ENCODE measurements around the gene BSCL2. TPM values are rescaled to one million over a fixed set of nuclear protein-coding genes. Genes with fewer than 3 reads are reported as not detected.

Gene BSCL2
- total RNA-seq, 2 donors from 2014 or later = 18.7 to 38.3 TPM

DNA sequence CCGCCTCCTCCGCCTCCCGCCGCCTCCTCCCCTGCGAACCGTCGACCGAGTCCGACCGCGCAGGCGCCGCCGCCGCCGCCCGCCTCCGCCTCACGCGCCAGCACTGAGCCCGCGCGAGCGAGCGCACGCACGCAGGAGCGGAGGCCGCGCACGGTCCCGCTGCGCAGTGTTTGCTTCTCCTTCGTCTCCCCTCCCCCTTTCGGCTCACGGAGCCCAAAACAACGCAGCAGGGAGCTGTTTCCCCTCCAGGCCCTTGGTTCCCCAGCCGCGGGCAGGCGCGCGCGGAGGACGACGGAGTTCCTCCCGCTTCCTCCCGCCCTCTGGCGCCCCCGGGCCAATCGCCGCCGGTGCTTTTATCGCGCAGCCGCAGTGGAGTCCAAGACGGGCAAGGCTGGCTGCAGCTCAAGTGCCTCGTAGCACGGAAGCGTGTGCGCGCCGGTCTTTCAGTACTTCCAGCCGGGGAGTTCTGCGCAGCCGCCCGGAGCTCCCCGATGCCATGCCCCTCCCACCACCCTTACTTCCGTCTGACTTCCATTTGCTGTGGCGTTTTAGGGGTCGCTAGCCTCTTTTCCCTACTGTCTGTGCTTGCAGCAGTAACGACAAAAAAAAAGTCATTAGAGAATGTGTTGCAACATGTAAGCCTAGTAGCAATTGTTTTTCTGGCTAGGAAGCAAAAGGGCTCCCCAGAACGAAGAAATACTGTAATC lies 20.1 kb upstream of the BSCL2 start, which contains the start of gene HNRNPUL2:
HNRNPUL2 (minus strand) TSS at position 293 of the 707 bp plus-strand sequence. CDS start 301 bp downstream, outside the sequence.
- DNase-seq (ENCODE audit: low spot score) (peak; percentile 99), ATAC-seq (peak; percentile 89 to 92)
- Mint-ChIP-seq H3K9me3 (no peaks in the 10 kb centered on the region), H3K27me3 (no peaks in the 10 kb centered on the region), H3K4me1 (ENCODE audit: low read depth in 2 of 2) (peaks cover 41 to 44% of the 10 kb centered on the region in 2 donors), H3K36me3 (peaks cover 28% of the 10 kb centered on the region), H3K27ac (peak within 1 kb of the TSS; percentile 90 to 92), H3K4me3 (peak within 1 kb of the TSS; percentile 92)

DNA sequence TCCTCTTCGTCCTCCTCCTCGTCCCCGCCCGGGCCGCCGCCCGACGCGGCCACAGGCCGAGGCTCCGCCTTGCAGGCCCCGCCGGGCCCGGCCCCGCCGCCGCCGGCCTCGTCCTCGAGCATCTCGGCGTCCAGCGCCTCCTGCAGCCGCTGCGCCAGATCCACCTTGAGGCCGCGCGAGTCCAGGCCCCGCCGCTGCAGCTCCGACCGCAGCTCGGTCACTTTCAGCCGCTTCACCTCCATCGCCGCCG lies 19.6 kb upstream of the BSCL2 start:
- Mint-ChIP-seq H3K27ac (peak overlapping the region; percentile 90 to 92), H3K36me3 (peaks cover 33% of the 10 kb centered on the region)
- peak in 1 of 2 donors; percentile 23 for ATAC-seq

DNA sequence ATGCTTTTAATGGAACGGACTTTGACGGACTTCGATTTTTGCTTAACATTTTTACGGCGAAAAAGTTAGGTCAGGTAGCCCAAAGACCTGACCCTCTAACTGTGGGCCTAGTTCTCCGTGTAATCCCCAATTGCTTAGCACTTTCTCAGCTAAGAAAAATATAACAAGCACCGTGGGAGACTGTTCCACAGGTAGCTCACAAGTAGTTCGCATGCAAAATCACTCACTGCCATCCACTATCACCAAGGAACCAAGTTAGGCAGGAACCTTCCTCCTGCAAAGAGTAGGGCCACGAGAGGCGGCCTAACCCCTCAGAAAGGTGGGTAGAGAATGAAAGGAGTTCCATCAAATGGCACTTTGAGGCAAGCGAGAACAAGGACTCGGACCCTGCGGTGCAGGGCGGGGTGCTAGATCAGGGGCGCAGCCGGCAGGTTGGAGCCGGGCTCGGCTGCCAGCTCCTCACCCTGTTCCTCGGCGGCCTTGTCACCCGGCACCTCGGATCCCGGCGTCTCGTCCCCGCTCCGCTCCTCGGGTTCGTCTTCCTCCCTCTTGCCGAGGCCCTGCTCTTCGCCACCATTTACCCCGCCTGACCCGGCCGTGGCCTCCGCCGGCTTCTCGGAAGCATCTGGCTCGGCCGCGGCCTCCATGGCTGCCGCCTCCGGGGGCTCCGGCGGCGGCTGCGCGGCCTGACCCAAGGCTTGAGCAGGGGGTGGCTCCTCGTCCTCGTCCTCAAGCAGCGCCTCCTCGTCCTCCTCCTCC lies 19.1 kb upstream of the BSCL2 start:
- peak overlapping the region; percentile 92 for H3K4me3 Mint-ChIP-seq
- H3K36me3 Mint-ChIP-seq = peaks cover 38% of the 10 kb centered on the region
- peaks cover 43 to 51% of the 10 kb centered on the region in 2 donors for H3K4me1 Mint-ChIP-seq (ENCODE audit: low read depth in 2 of 2)
- ATAC-seq (no peak), DNase-seq (ENCODE audit: low spot score) (peak; percentile 62)
- peak overlapping the region; percentile 90 to 92 for H3K27ac Mint-ChIP-seq
- H3K9me3 Mint-ChIP-seq = no peaks in the 10 kb centered on the region
- H3K27me3 Mint-ChIP-seq = no peaks in the 10 kb centered on the region

More for the DNA sequence above, 19.6 kb upstream of the BSCL2 start:
- Mint-ChIP-seq H3K4me1 (ENCODE audit: low read depth in 2 of 2) (peaks cover 41 to 49% of the 10 kb centered on the region in 2 donors), H3K27me3 (no peaks in the 10 kb centered on the region), H3K4me3 (peak overlapping the region; percentile 92), H3K9me3 (no peaks in the 10 kb centered on the region)
- no peak for DNase-seq (ENCODE audit: low spot score)

DNA sequence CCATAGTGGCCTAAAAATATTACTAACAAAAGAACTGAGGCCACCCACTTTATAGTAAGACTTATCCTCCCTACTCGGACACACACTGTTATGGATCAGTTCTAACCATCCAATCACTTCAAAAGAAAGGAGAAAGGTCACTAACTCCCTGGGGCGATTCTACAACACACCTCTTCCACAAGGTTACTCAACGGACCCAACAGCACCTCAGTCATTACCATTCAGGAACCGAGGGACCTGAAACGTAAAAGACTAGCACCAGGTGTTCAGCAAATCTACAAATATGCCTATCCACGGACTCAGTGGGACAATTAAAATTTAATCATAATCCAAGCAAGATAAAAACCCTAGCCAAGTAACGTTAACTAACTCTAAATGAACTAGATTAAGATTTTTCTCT lies 18.4 kb upstream of the BSCL2 start:
- peaks cover 44% of the 10 kb centered on the region for H3K36me3 Mint-ChIP-seq
- H3K4me3 Mint-ChIP-seq = peak overlapping the region; percentile 92
- H3K9me3 Mint-ChIP-seq = no peaks in the 10 kb centered on the region
- H3K27ac Mint-ChIP-seq = peak overlapping the region; percentile 90 to 92
- H3K4me1 Mint-ChIP-seq (ENCODE audit: low read depth in 2 of 2) = peaks cover 46 to 51% of the 10 kb centered on the region in 2 donors
- ATAC-seq (no peak), DNase-seq (ENCODE audit: low spot score) (no peak)
- H3K27me3 Mint-ChIP-seq = no peaks in the 10 kb centered on the region

DNA sequence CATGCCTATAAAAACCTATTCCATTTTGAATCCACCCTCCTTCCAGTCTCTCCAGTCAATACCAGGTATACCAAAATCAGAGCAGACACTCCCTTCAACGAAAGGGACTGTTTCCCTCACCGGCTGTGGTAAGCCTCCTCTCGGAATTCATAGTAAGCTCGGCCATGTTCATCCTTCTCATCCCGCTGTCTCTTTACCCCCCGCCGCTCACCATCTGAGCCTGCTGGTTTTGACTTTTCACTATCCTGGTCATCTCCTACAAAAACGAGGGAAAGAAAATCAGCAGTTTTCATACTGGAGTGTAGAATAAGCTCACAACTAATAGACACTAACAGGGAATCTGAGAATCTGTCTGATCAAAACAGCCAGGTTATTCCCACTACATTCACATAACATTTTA lies 16.9 kb upstream of the BSCL2 start:
- no peaks in the 10 kb centered on the region for H3K27me3 Mint-ChIP-seq
- H3K27ac Mint-ChIP-seq = peak overlapping the region; percentile 90 to 92
- DNase-seq (ENCODE audit: low spot score) = no peak
- H3K9me3 Mint-ChIP-seq = no peaks in the 10 kb centered on the region
- peaks cover 50 to 55% of the 10 kb centered on the region in 2 donors for H3K4me1 Mint-ChIP-seq (ENCODE audit: low read depth in 2 of 2)
- H3K36me3 Mint-ChIP-seq = peaks cover 54% of the 10 kb centered on the region
- no peak for ATAC-seq
- H3K4me3 Mint-ChIP-seq = peak overlapping the region; percentile 92

DNA sequence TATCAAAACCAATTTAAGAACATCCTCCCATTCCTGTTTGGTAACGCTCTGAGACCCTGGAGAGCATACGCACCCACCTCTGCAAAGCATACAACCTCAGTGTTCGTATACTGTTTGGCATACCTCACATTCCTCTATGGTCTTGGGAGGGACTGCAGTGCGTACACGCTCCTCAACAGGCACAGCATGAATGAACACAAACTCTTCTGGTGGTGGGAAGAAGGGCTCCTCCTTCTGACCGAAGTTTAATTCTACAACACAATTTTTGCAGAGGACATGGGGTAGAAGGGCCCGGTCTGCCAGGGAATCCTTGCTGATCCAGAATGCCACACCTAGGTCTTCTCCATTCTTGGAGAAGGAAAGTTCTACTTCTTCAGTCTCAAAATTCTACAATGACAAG lies 14.8 kb upstream of the BSCL2 start:
- peaks cover 61% of the 10 kb centered on the region for H3K36me3 Mint-ChIP-seq
- no peak overlapping the region for H3K4me3 Mint-ChIP-seq
- DNase-seq (ENCODE audit: low spot score) (no peak), ATAC-seq (no peak)
- H3K9me3 Mint-ChIP-seq = no peaks in the 10 kb centered on the region
- H3K27ac Mint-ChIP-seq = peak overlapping the region in 1 of 2 donors; percentile 92
- peaks cover 48% of the 10 kb centered on the region in 2 donors for H3K4me1 Mint-ChIP-seq (ENCODE audit: low read depth in 2 of 2)
- H3K27me3 Mint-ChIP-seq = no peaks in the 10 kb centered on the region

DNA sequence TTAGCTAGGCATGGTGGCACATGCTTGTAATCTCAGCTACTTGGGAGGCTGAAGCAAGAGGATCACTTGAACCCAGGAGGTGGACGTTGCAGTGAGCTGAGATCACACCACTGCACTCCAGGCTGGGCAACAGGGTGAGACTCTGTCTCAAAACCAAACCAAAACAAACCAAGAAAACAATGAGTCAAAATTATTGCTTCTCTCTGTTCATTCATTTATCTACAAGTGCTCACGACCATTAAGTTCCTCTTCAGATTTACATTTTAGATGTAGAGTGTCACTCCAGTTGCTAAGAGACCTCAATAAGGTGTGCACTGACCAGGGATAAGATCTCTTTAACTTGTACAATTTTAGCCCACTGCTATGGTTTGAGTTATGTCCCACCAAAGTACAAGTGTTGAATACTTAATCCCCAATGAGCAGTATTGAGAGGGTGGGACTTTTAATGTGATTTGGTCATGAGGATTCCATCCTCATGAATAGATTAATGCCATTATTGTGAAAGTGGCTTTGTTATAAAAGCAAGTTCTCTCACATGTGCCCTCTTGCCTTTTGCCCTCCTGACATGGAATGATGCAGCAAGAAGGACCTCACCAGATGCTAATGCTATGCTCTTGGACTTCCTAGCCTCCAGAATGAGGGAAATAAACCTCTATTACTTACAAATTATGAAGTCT lies 12.2 kb upstream of the BSCL2 start:
- Mint-ChIP-seq H3K36me3 (peaks cover 63% of the 10 kb centered on the region), H3K4me3 (no peak overlapping the region), H3K27me3 (no peaks in the 10 kb centered on the region), H3K4me1 (ENCODE audit: low read depth in 2 of 2) (peaks cover 32 to 45% of the 10 kb centered on the region in 2 donors), H3K27ac (peak overlapping the region; percentile 21 to 38), H3K9me3 (no peaks in the 10 kb centered on the region)
- DNase-seq (ENCODE audit: low spot score) (no peak), ATAC-seq (peak in 1 of 2 donors; percentile 13)

DNA sequence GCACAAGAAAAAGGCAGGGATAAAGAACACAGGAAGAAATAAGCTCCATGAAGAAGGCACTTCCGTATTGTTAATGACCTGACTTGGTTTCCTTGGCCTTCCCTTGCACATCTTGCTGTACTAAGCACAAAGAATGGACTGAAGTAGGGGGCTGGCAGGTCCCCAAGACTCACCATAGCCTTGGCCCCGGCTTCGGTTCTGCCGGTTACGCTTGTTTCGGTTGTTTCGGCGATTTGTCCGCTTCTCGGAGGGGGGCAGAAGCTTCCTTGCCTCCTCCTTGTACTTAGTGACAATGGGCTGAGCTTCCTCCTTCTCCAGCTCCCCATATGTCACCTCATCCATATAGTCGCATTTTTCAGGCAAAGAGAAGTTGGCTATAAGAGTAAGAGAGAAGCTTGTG lies 9.6 kb upstream of the BSCL2 start:
- H3K4me1 Mint-ChIP-seq (ENCODE audit: low read depth in 2 of 2) = peaks cover 32 to 46% of the 10 kb centered on the region in 2 donors
- ATAC-seq = no peak
- H3K4me3 Mint-ChIP-seq = no peak overlapping the region
- no peaks in the 10 kb centered on the region for H3K9me3 Mint-ChIP-seq
- no peaks in the 10 kb centered on the region for H3K27me3 Mint-ChIP-seq
- no peak for DNase-seq (ENCODE audit: low spot score)
- peak overlapping the region; percentile 6 to 44 for H3K27ac Mint-ChIP-seq
- H3K36me3 Mint-ChIP-seq = peaks cover 57% of the 10 kb centered on the region

DNA sequence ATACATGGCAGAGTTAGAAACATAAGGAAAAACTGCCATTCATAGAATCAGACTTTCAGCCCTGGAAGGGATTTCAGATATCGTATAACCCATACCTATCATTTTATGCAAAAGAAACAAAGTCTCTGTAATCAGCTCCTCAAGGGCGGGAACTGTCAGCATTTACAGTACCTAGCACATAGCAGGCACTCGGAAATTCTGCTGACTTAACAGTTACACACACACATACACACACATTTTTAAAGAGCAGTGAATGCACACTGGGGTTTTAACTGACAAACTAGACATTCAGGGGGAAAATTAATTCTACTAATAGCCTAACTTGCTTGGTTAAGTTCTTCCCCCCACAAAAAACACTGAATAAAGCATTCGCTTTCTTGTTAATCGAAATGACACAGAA lies 9.0 kb upstream of the BSCL2 start:
- Mint-ChIP-seq H3K9me3 (no peaks in the 10 kb centered on the region), H3K4me1 (ENCODE audit: low read depth in 2 of 2) (peaks cover 30 to 43% of the 10 kb centered on the region in 2 donors), H3K27ac (peak overlapping the region; percentile 23 to 92), H3K4me3 (no peak overlapping the region), H3K36me3 (peaks cover 51% of the 10 kb centered on the region), H3K27me3 (no peaks in the 10 kb centered on the region)
- DNase-seq (ENCODE audit: low spot score) = no peak
- no peak for ATAC-seq

DNA sequence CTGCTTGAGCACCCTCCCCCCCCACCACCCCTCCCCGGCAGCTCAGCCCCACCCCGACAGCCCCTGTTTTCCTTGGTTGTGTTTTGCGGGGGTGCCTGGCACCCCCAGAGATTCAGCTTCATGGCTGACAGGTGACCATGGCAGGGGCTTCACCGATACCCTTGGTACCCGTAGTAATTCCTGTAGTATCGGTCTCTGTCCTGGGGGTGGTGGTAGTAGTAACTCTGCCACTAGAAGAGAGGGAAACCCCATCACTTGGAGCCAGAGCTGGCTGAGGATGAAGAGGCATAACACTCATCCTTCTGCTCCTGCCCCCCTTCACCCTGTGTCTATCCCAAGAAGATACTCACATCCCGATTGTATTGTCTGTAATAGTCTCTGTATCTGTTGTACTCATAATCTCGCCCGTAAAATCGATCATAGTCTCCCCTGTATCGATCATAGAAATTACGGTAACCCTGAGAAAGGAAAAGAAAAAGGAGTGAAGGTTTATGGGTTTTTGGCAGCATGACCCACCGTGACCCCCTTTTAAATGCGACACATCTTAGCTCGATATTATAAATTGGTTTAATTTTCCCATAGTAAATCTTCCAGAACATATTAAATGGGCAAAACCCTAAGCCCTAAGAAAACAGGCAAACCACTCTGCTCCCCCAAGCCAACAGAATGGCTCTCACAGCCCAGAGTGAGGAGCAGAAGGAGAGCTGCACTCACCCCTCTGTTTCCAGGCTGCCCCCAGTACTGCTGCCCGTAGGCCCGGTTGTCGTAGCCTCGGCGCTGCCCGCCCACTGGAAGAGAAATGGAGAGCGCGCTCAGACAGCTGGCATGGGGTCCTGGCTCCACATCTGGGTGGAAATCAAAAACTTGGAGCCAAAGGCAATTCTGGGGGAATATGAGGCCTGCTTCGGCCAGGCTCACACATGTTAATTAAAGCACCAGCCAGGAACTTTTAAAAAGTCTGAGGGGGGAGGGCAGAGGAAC lies 8.2 kb upstream of the BSCL2 start:
- ATAC-seq (no peak), DNase-seq (ENCODE audit: low spot score) (no peak)
- Mint-ChIP-seq H3K4me3 (no peak overlapping the region), H3K27me3 (no peaks in the 10 kb centered on the region), H3K27ac (peak overlapping the region; percentile 23 to 92), H3K36me3 (peaks cover 46% of the 10 kb centered on the region), H3K9me3 (no peaks in the 10 kb centered on the region), H3K4me1 (ENCODE audit: low read depth in 2 of 2) (peaks cover 31 to 38% of the 10 kb centered on the region in 2 donors)

DNA sequence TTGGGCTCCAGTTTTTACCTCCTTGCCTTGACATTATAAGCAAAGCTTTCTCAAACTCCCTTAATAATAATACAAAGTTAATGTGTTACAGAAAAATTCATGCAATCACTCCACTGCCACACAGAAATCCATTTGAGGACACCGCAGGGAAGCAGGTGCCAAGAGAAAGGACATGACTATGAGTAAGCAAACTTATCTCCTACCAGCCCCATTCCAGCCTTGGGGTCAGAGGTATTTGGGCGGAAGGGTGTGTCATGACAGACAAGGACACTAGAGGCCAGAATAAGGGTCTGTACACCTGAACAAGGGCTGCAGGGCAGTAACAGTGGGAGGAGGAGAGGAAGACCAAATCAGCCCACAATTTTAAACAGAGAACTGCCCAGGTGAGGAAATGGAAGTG lies 6.1 kb upstream of the BSCL2 start:
- Mint-ChIP-seq H3K27me3 (no peaks in the 10 kb centered on the region), H3K9me3 (no peaks in the 10 kb centered on the region), H3K4me1 (ENCODE audit: low read depth in 2 of 2) (peaks cover 42 to 48% of the 10 kb centered on the region in 2 donors), H3K27ac (peak overlapping the region; percentile 75 to 92), H3K4me3 (peak overlapping the region; percentile 32), H3K36me3 (peaks cover 34% of the 10 kb centered on the region)
- no peak for ATAC-seq
- DNase-seq (ENCODE audit: low spot score) = no peak

DNA sequence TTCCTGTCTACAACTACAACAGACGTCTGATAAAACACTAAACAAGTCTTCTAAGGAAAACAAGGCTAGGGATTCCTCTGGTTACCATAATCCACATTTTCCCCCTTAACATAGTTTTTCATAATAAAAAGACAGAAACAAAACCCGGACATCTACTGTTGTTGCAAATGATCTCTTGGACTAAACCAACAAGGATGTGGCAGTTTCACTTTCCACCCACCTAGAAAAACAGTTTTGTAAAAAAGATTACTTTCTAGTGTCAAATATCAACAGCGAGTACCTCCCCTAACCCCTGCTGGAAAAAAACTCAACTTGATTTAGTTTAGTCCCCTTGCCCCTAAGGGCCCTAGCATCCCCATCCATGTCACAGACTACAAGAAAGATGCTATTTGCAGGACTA lies 5.6 kb upstream of the BSCL2 start:
- Mint-ChIP-seq H3K4me1 (ENCODE audit: low read depth in 2 of 2) (peaks cover 44 to 45% of the 10 kb centered on the region in 2 donors), H3K27ac (peak overlapping the region; percentile 75 to 92), H3K9me3 (no peaks in the 10 kb centered on the region), H3K4me3 (peak overlapping the region; percentile 32), H3K27me3 (no peaks in the 10 kb centered on the region), H3K36me3 (peaks cover 31% of the 10 kb centered on the region)
- ATAC-seq (no peak), DNase-seq (ENCODE audit: low spot score) (no peak)

DNA sequence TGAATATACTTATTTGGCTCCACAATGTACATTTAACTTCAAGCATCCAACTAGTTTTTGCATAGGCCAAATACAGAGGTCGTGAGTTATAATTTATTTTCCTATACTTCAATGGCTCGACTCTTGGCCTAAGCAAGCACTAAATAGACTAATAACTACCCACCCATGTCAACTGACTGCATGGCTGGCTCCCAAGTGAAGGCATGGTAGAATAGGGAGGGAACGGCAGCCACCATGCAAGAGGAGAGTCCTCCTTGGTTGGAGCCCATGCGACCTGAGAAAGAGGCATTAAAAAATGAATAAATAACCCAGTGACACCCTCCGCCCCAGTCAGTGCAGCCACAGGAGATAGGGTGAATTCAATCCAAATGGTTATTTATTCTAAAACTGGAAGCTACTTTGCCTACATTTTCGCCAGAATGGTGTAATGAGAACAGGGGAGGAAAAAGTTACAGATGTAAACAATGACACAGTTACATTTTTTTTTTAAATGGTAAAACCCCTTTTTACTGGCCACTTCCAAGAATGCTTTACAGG lies 5.1 kb upstream of the BSCL2 start:
- ATAC-seq = no peak
- H3K4me3 Mint-ChIP-seq = peak overlapping the region; percentile 32
- no peaks in the 10 kb centered on the region for H3K9me3 Mint-ChIP-seq
- H3K36me3 Mint-ChIP-seq = peaks cover 28% of the 10 kb centered on the region
- peaks cover 43 to 45% of the 10 kb centered on the region in 2 donors for H3K4me1 Mint-ChIP-seq (ENCODE audit: low read depth in 2 of 2)
- H3K27ac Mint-ChIP-seq = peak overlapping the region; percentile 75 to 92
- no peaks in the 10 kb centered on the region for H3K27me3 Mint-ChIP-seq
- no peak for DNase-seq (ENCODE audit: low spot score)

Measured in natural killer cell treated with Interleukin-12 subunit alpha and Interleukin-12 subunit beta and Interleukin-15 and Interleukin-18, amount 100 ng/mL, for 72 hours (primary cell).